ENCODE measurements around the gene GPR31. TPM values are rescaled to one million over a fixed set of nuclear protein-coding genes. Genes with fewer than 3 reads are reported as not detected.

The GPR31 gene
- total RNA-seq, 2 donors from 2014 or later = not detected

DNA sequence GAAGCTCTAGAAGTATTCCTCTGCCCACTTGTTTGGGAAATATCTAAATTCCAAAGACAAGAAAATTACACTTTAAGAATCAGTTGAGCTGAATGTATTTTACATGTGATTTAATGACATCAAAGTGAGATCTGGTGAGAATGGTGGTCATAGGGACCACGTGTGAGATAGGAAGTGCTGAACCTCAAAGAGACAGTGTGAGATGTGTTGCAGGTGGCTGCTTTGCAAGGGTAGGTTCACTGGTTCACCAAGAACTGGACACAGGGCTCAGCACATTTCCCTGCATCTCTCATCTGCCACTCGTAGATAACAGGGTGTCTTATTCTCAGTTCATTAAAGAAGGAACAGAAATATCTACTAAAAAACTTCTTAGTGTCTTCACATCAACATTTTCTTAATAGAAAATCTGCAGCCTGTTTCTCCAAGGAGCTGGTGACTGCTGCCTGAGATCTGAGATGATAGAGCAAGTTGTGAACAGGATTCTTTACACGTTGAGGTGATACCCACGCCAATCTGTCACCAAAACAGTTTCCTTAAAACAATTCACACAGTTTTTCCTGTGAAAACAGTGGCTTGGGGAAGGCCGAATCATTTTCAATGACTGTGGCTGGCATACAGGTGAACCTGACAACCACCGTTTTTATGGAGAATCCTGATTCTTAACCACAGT, 27.6 kb downstream of the GPR31 start:
- DNase-seq = no peak
- H3K4me3 ChIP-seq (ENCODE audit: low read length) = no peak overlapping the region
- H3K4me1 Mint-ChIP-seq = peaks cover 11% of the 10 kb centered on the region
- no peaks in the 10 kb centered on the region for H3K27me3 Mint-ChIP-seq (ENCODE audit: insufficient read depth)
- no peak overlapping the region for H3K27ac Mint-ChIP-seq
- no peak overlapping the region for H3K9ac ChIP-seq (ENCODE audit: extremely low read depth, low read length, poor library complexity, severe bottlenecking)
- H3K27me3 ChIP-seq (ENCODE audit: control insufficient read depth, insufficient read depth, low read length, poor library complexity, severe bottlenecking) = no peaks in the 10 kb centered on the region
- H3K4me3 Mint-ChIP-seq = no peak overlapping the region
- H3K9me3 Mint-ChIP-seq = no peaks in the 10 kb centered on the region
- H3K4me1 ChIP-seq (ENCODE audit: control insufficient read depth, insufficient read depth, low read length) = no peaks in the 10 kb centered on the region
- H3K36me3 Mint-ChIP-seq (ENCODE audit: low read depth) = no peaks in the 10 kb centered on the region
- TF ChIP-seq, protein P1, sequence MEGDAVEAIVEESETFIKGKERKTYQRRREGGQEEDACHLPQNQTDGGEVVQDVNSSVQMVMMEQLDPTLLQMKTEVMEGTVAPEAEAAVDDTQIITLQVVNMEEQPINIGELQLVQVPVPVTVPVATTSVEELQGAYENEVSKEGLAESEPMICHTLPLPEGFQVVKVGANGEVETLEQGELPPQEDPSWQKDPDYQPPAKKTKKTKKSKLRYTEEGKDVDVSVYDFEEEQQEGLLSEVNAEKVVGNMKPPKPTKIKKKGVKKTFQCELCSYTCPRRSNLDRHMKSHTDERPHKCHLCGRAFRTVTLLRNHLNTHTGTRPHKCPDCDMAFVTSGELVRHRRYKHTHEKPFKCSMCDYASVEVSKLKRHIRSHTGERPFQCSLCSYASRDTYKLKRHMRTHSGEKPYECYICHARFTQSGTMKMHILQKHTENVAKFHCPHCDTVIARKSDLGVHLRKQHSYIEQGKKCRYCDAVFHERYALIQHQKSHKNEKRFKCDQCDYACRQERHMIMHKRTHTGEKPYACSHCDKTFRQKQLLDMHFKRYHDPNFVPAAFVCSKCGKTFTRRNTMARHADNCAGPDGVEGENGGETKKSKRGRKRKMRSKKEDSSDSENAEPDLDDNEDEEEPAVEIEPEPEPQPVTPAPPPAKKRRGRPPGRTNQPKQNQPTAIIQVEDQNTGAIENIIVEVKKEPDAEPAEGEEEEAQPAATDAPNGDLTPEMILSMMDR (conservative IDR thresholded peaks at IDR 0.05) = no peak
- H3K36me3 ChIP-seq (ENCODE audit: control insufficient read depth, insufficient read depth, low read length) = no peaks in the 10 kb centered on the region
- no peaks in the 10 kb centered on the region for H3K9me3 ChIP-seq (ENCODE audit: control insufficient read depth, low read length)
- WGBS, 2 experiments (ENCODE audit: insufficient coverage in 1 of 2, insufficient read length in 1 of 2) = 86 to 96% methylated on average over 5 to 6 of the region's 6 CpGs
- H3K27ac ChIP-seq (ENCODE audit: low read depth, low read length) = no peak overlapping the region

DNA sequence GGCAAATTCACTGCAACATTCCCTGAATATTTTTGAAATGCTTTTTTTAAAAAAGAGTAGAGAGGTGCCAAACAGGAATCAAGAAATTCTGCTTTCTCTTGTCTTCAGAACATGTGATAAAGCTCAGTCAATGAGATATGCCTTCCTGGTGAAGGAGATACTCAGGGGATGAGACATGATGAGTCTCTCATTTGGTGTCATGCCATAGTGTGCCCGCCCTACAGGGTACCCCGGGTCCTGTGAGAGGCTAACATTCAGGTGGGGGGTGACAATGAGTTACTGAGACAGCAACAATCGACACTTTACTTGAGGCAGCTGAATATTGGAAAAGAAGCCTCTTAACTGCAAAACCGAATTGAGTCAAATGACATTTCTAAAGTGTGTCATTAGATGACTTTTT, 28.2 kb downstream of the GPR31 start:
- H3K4me3 Mint-ChIP-seq = no peak overlapping the region
- 93 to 98% methylated on average over 4 of the region's 4 CpGs for WGBS, 2 experiments (ENCODE audit: insufficient coverage in 1 of 2, insufficient read length in 1 of 2)
- H3K4me3 ChIP-seq (ENCODE audit: low read length) = no peak overlapping the region
- H3K4me1 ChIP-seq (ENCODE audit: control insufficient read depth, insufficient read depth, low read length) = no peaks in the 10 kb centered on the region
- no peaks in the 10 kb centered on the region for H3K36me3 ChIP-seq (ENCODE audit: control insufficient read depth, insufficient read depth, low read length)
- TF ChIP-seq, protein P1 (conservative IDR thresholded peaks at IDR 0.05) = no peak
- H3K4me1 Mint-ChIP-seq = peaks cover 7% of the 10 kb centered on the region
- no peaks in the 10 kb centered on the region for H3K27me3 Mint-ChIP-seq (ENCODE audit: insufficient read depth)
- no peak overlapping the region for H3K9ac ChIP-seq (ENCODE audit: extremely low read depth, low read length, poor library complexity, severe bottlenecking)
- no peak overlapping the region for H3K27ac Mint-ChIP-seq
- H3K36me3 Mint-ChIP-seq (ENCODE audit: low read depth) = no peaks in the 10 kb centered on the region
- no peaks in the 10 kb centered on the region for H3K9me3 Mint-ChIP-seq
- no peak overlapping the region for H3K27ac ChIP-seq (ENCODE audit: low read depth, low read length)
- no peaks in the 10 kb centered on the region for H3K27me3 ChIP-seq (ENCODE audit: control insufficient read depth, insufficient read depth, low read length, poor library complexity, severe bottlenecking)
- H3K9me3 ChIP-seq (ENCODE audit: control insufficient read depth, low read length) = no peaks in the 10 kb centered on the region
- DNase-seq = no peak

DNA sequence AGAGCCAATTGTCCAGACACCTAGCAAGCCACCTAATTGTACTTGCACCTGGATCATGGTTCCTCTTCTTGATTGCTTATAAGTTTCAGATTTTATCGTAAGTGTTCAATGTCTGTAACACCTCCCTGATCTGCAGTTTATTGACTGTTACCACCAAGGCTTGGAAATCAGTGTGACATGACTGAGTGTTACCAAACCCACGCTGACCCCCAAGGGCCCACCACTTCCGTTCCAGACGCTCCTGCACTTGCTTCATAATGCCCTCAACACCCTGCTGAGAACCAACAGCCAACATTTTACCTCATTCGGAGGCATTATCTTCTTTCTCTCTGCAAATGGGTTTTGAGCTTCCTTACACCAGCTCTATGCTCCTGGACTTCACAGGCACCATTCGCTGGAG, 28.6 kb downstream of the GPR31 start:
- no peaks in the 10 kb centered on the region for H3K9me3 ChIP-seq (ENCODE audit: control insufficient read depth, low read length)

More for the DNA sequence above, 28.6 kb downstream of the GPR31 start:
- H3K27ac ChIP-seq (ENCODE audit: low read depth, low read length) = no peak overlapping the region
- DNase-seq = no peak
- no peaks in the 10 kb centered on the region for H3K27me3 ChIP-seq (ENCODE audit: control insufficient read depth, insufficient read depth, low read length, poor library complexity, severe bottlenecking)
- H3K9me3 Mint-ChIP-seq = no peaks in the 10 kb centered on the region
- H3K27me3 Mint-ChIP-seq (ENCODE audit: insufficient read depth) = no peaks in the 10 kb centered on the region
- no peak overlapping the region for H3K4me3 ChIP-seq (ENCODE audit: low read length)
- H3K4me3 Mint-ChIP-seq = no peak overlapping the region
- no peak overlapping the region for H3K27ac Mint-ChIP-seq
- TF ChIP-seq, protein P1 (conservative IDR thresholded peaks at IDR 0.05) = no peak
- peaks cover 3% of the 10 kb centered on the region for H3K4me1 Mint-ChIP-seq
- H3K9ac ChIP-seq (ENCODE audit: extremely low read depth, low read length, poor library complexity, severe bottlenecking) = no peak overlapping the region
- H3K36me3 ChIP-seq (ENCODE audit: control insufficient read depth, insufficient read depth, low read length) = no peaks in the 10 kb centered on the region
- H3K36me3 Mint-ChIP-seq (ENCODE audit: low read depth) = no peaks in the 10 kb centered on the region
- H3K4me1 ChIP-seq (ENCODE audit: control insufficient read depth, insufficient read depth, low read length) = no peaks in the 10 kb centered on the region
- 79 to 88% methylated on average over 6 of the region's 6 CpGs for WGBS, 2 experiments (ENCODE audit: insufficient coverage in 1 of 2, insufficient read length in 1 of 2)

Measured in endodermal cell (in vitro differentiated cells).